ENCODE results near the gene COL12A1. TPM values are rescaled to one million over a fixed set of nuclear protein-coding genes. Genes with fewer than 3 reads are reported as not detected.

COL12A1 gene
- total RNA-seq, 4 donors from 2014 or later, result 14.2 to 45.1 (median 32.3) TPM

DNA sequence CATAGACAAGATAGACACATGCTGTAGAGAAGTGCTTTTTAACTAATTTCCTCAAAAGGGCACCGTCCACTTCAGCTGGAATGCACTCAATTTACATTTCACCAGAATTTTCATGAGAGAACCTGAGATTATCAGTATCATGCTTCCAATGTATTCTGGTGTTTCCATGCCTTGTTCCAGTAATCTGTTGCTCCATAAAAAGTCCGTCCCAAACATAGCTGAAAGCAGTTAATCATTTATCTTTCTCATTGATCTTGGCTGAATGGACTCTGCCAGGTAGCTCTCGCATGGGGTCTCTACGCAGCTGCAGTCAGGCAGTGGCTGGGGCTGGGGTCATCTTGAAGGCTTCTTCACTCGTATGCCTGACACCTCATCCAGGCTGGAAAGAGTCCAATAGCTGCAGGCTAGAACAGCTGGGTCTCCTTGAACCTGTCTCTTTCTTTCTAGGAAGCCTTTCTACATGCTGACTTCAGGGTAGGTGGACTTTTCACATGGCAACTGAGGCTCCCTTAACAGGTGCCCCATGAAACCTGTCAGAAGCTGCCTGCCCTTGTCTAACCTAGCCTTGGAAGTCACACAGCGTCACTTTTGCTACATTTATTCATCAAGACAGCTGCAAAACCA lies 18.6 kb upstream of the COL12A1 start:
- TF ChIP-seq, protein P1, sequence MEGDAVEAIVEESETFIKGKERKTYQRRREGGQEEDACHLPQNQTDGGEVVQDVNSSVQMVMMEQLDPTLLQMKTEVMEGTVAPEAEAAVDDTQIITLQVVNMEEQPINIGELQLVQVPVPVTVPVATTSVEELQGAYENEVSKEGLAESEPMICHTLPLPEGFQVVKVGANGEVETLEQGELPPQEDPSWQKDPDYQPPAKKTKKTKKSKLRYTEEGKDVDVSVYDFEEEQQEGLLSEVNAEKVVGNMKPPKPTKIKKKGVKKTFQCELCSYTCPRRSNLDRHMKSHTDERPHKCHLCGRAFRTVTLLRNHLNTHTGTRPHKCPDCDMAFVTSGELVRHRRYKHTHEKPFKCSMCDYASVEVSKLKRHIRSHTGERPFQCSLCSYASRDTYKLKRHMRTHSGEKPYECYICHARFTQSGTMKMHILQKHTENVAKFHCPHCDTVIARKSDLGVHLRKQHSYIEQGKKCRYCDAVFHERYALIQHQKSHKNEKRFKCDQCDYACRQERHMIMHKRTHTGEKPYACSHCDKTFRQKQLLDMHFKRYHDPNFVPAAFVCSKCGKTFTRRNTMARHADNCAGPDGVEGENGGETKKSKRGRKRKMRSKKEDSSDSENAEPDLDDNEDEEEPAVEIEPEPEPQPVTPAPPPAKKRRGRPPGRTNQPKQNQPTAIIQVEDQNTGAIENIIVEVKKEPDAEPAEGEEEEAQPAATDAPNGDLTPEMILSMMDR (IDR thresholded peaks at IDR 0.05), result no peak
- TF ChIP-seq POLR2A (IDR thresholded peaks at IDR 0.05) (no peak), POLR2AphosphoS5 (IDR thresholded peaks at IDR 0.05) (no peak), EP300 (IDR thresholded peaks at IDR 0.05; ENCODE audit: low read depth) (no peak)
- WGBS, 2 donors (ENCODE audit: low coverage in 1 of 2), result 64 to 68% methylated on average over 2 to 6 of the region's 6 CpGs
- Histone ChIP-seq H3K36me3 (no peaks in the 10 kb centered on the region), H3K4me3 (no peak overlapping the region), H3K4me1 (peaks cover 0 to 16% (median 0%) of the 10 kb centered on the region in 4 donors), H3K27me3 (no peaks in the 10 kb centered on the region), H3K27ac (no peak overlapping the region), H3K9me3 (no peaks in the 10 kb centered on the region)
- in situ Hi-C loops (cut with MboI; ENCODE audit: low pct_ligation_motif_present in 1 of 4, low pct_unique_long_range_greater_than_20kb in 1 of 4, low sequenced_read_pairs in 3 of 4), result loop anchor here in 3 of 4 donors (25.0 kb wide), 4 partner anchors 812 to 1487 kb away; no protein-coding TSS in a partner anchor
- intact Hi-C loops (cut with DNase I; ENCODE audit: low total_unique reads), result no loop called here
- DNase-seq, result no peak

DNA sequence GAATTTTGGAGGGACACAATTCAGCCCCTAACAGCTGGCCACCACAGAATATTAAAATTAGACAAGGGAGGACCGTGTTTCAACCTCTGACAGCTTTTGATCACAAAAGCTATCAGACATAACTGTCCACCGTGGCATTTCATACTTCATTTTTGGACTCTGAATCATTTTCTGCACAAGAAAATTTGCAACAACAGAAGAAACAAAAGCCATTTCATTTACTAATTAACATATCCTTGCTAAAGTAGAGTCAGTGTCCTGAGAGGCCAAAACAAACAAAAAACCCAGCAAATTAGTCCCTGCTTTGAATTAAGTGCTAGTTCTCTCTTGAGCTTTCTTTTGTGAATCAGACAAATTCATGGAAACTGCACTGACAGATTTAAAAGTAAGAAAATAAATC lies 17.6 kb upstream of the COL12A1 start:
- H3K27me3 ChIP-seq, result no peaks in the 10 kb centered on the region
- WGBS, 2 donors (ENCODE audit: low coverage in 1 of 2), result 71 to 79% methylated on average over 2 of the region's 2 CpGs
- TF ChIP-seq POLR2A (IDR thresholded peaks at IDR 0.05) (no peak), POLR2AphosphoS5 (IDR thresholded peaks at IDR 0.05) (no peak), EP300 (IDR thresholded peaks at IDR 0.05; ENCODE audit: low read depth) (no peak)
- TF ChIP-seq, protein P1 (IDR thresholded peaks at IDR 0.05), result no peak
- in situ Hi-C loops (cut with MboI; ENCODE audit: low pct_ligation_motif_present in 1 of 4, low pct_unique_long_range_greater_than_20kb in 1 of 4, low sequenced_read_pairs in 3 of 4), result loop anchor here in 3 of 4 donors (25.0 kb wide), 4 partner anchors 811 to 1486 kb away; no protein-coding TSS in a partner anchor
- peaks cover 0 to 16% (median 0%) of the 10 kb centered on the region in 4 donors for H3K4me1 ChIP-seq
- no peaks in the 10 kb centered on the region for H3K36me3 ChIP-seq
- intact Hi-C loops (cut with DNase I; ENCODE audit: low total_unique reads), result no loop called here
- H3K27ac ChIP-seq, result no peak overlapping the region
- no peaks in the 10 kb centered on the region for H3K9me3 ChIP-seq
- DNase-seq, result no peak
- H3K4me3 ChIP-seq, result no peak overlapping the region

- no peak overlapping the region for H3K27ac ChIP-seq
- no peaks in the 10 kb centered on the region for H3K27me3 ChIP-seq
- H3K36me3 ChIP-seq, result no peaks in the 10 kb centered on the region
- in situ Hi-C loops (cut with MboI; ENCODE audit: low pct_ligation_motif_present in 1 of 4, low pct_unique_long_range_greater_than_20kb in 1 of 4, low sequenced_read_pairs in 3 of 4) (loop anchor here in 3 of 4 donors (25.0 kb wide), 4 partner anchors 810 to 1485 kb away; no protein-coding TSS in a partner anchor), intact Hi-C loops (cut with DNase I; ENCODE audit: low total_unique reads) (no loop called here)
- H3K9me3 ChIP-seq, result no peaks in the 10 kb centered on the region
- H3K4me1 ChIP-seq, result peaks cover 0 to 21% (median 0%) of the 10 kb centered on the region in 4 donors
- TF ChIP-seq POLR2A (IDR thresholded peaks at IDR 0.05) (no peak), EP300 (IDR thresholded peaks at IDR 0.05; ENCODE audit: low read depth) (no peak), POLR2AphosphoS5 (IDR thresholded peaks at IDR 0.05) (no peak)
- TF ChIP-seq, protein P1 (IDR thresholded peaks at IDR 0.05), result no peak
- DNase-seq, result no peak
- H3K4me3 ChIP-seq, result no peak overlapping the region
These were observed 16.4 kb upstream of the COL12A1 start for GRCh38 chr6:75222261-75222660.

GRCh38 chr6:75221116-75221515 lies 15.3 kb upstream of the COL12A1 start:
- H3K27me3 ChIP-seq, result no peaks in the 10 kb centered on the region
- DNase-seq, result no peak

More at GRCh38 chr6:75221116-75221515, 15.3 kb upstream of the COL12A1 start:
- Histone ChIP-seq H3K27ac (no peak overlapping the region), H3K36me3 (no peaks in the 10 kb centered on the region), H3K4me3 (no peak overlapping the region), H3K9me3 (no peaks in the 10 kb centered on the region), H3K4me1 (peaks cover 0 to 22% (median 0%) of the 10 kb centered on the region in 4 donors)
- 85 to 88% methylated on average over 1 to 4 of the region's 4 CpGs for WGBS, 2 donors (ENCODE audit: low coverage in 1 of 2)
- TF ChIP-seq POLR2AphosphoS5 (IDR thresholded peaks at IDR 0.05) (no peak), POLR2A (IDR thresholded peaks at IDR 0.05) (no peak)
- in situ Hi-C loops (cut with MboI; ENCODE audit: low pct_ligation_motif_present in 1 of 4, low pct_unique_long_range_greater_than_20kb in 1 of 4, low sequenced_read_pairs in 3 of 4) (loop anchor here in 3 of 4 donors (25.0 kb wide), 4 partner anchors 809 to 1484 kb away; no protein-coding TSS in a partner anchor), intact Hi-C loops (cut with DNase I; ENCODE audit: low total_unique reads) (no loop called here)

All from transverse colon (tissue), 4 donors.